GM13977 (cell line): Measurements from ENCODE around the gene PLEKHA1.

Source experiments
- DNase-seq: peaks from one replicate; pipeline ENCODE4 v3.0.0; 2012; ENCODE audit warnings: low spot score
- CTCF ChIP-seq: IDR thresholded peaks from 2 replicates; pipeline ENCODE4 v1.5.1; 2012; ENCODE audit warnings: mild to moderate bottlenecking, control low read depth; ENCODE audit not compliant: insufficient read depth; ENCODE audit errors: extremely low read depth, missing control alignments
- in situ Hi-C: fragments of 300-500 bp; cut with MboI; formaldehyde crosslinking; loops from one replicate; pipeline ENCODE4 v1.12.0; 2022; ENCODE audit warnings: low sequenced_read_pairs, low pct_unique_long_range_greater_than_20kb, mixed read lengths, inconsistent platforms; ENCODE audit not compliant: unreplicated experiment

Gene PLEKHA1

GRCh38 chr10:122460891-122461293, 86.4 kb downstream of the PLEKHA1 start:
- no peak for TF ChIP-seq CTCF
- no peak for DNase-seq
- in situ Hi-C loops: no loop called here

GRCh38 chr10:122461367-122461728, 86.8 kb downstream of the PLEKHA1 start, which contains the start of gene HTRA1:
TSS of gene HTRA1 (plus strand) at chr10:122461553. CDS start at chr10:122461653, 100 bp downstream.
- in situ Hi-C loops: no loop called here

GRCh38 chr10:122461729-122462532, 87.4 kb downstream of the PLEKHA1 start:
- in situ Hi-C loops: no loop called here
- TF ChIP-seq CTCF: no peak
- DNase-seq: no peak

More at GRCh38 chr10:122461367-122461728, 86.8 kb downstream of the PLEKHA1 start, which contains the start of gene HTRA1:
- TF ChIP-seq CTCF: no peak
- DNase-seq: no peak

GRCh38 chr10:122462533-122463465, 88.3 kb downstream of the PLEKHA1 start:
- in situ Hi-C loops: no loop called here
- DNase-seq: no peak
- no peak for TF ChIP-seq CTCF

GRCh38 chr10:122463466-122464249, 89.2 kb downstream of the PLEKHA1 start:
- in situ Hi-C loops: no loop called here

More at GRCh38 chr10:122463466-122464249, 89.2 kb downstream of the PLEKHA1 start:
- DNase-seq: no peak
- no peak for TF ChIP-seq CTCF
